ENCODE results near the gene KAT6B. TPM values are rescaled to one million over a fixed set of nuclear protein-coding genes. Genes with fewer than 3 reads are reported as not detected.
A peak's percentile ranks its signal among the peaks of the same experiment; 100 is the strongest.

KAT6B gene
- total RNA-seq, 1 donor from 2014 or later: 21.7 TPM

- no peak overlapping the region for H3K9ac ChIP-seq (ENCODE audit: low read length)
- H3K9me3 Mint-ChIP-seq (ENCODE audit: unreplicated experiment): no peaks in the 10 kb centered on the region
- H2AFZ ChIP-seq (ENCODE audit: low read depth, low read length): no peak overlapping the region
- H3K36me3 ChIP-seq (ENCODE audit: insufficient read depth, low read length): no peaks in the 10 kb centered on the region
- peaks cover 14% of the 10 kb centered on the region for H3K4me1 Mint-ChIP-seq (ENCODE audit: low read depth, unreplicated experiment)
- no peak overlapping the region for H3K4me3 ChIP-seq (ENCODE audit: insufficient read depth, low read depth, low read length)
- H3K27ac Mint-ChIP-seq (ENCODE audit: unreplicated experiment): no peak overlapping the region
- H3K9me3 ChIP-seq (ENCODE audit: insufficient read depth, low read depth, low read length): no peaks in the 10 kb centered on the region
- H3K79me2 ChIP-seq (ENCODE audit: insufficient read depth, low read length): peaks cover 28% of the 10 kb centered on the region
- H3K27ac ChIP-seq (ENCODE audit: low read depth, low read length): no peak overlapping the region
- DNase-seq (ENCODE audit: low read depth): no peak
- no peaks in the 10 kb centered on the region for H3K27me3 Mint-ChIP-seq (ENCODE audit: low read depth, unreplicated experiment)
- no peak for TF ChIP-seq EZH2 (IDR thresholded peaks at IDR 0.05; ENCODE audit: insufficient read depth, low read length)
- TF ChIP-seq, protein P1, sequence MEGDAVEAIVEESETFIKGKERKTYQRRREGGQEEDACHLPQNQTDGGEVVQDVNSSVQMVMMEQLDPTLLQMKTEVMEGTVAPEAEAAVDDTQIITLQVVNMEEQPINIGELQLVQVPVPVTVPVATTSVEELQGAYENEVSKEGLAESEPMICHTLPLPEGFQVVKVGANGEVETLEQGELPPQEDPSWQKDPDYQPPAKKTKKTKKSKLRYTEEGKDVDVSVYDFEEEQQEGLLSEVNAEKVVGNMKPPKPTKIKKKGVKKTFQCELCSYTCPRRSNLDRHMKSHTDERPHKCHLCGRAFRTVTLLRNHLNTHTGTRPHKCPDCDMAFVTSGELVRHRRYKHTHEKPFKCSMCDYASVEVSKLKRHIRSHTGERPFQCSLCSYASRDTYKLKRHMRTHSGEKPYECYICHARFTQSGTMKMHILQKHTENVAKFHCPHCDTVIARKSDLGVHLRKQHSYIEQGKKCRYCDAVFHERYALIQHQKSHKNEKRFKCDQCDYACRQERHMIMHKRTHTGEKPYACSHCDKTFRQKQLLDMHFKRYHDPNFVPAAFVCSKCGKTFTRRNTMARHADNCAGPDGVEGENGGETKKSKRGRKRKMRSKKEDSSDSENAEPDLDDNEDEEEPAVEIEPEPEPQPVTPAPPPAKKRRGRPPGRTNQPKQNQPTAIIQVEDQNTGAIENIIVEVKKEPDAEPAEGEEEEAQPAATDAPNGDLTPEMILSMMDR (IDR thresholded peaks at IDR 0.05; ENCODE audit: insufficient read depth, low read depth, low read length): no peak
- no peak overlapping the region for H3K4me2 ChIP-seq (ENCODE audit: low read length)
- H3K4me1 ChIP-seq (ENCODE audit: insufficient read depth, low read length): peaks cover 5% of the 10 kb centered on the region
- H4K20me1 ChIP-seq (ENCODE audit: insufficient read depth, low read length): peaks cover 37% of the 10 kb centered on the region
- no peaks in the 10 kb centered on the region for H3K27me3 ChIP-seq (ENCODE audit: insufficient read depth, low read length)
- H3K4me3 Mint-ChIP-seq (ENCODE audit: unreplicated experiment): no peak overlapping the region
- H3K36me3 Mint-ChIP-seq (ENCODE audit: low read depth, unreplicated experiment): peaks cover 1% of the 10 kb centered on the region
- no peak for FAIRE-seq
Measured at GRCh38 chr10:74912682-74913081, 86.3 kb downstream of the KAT6B start.

DNA sequence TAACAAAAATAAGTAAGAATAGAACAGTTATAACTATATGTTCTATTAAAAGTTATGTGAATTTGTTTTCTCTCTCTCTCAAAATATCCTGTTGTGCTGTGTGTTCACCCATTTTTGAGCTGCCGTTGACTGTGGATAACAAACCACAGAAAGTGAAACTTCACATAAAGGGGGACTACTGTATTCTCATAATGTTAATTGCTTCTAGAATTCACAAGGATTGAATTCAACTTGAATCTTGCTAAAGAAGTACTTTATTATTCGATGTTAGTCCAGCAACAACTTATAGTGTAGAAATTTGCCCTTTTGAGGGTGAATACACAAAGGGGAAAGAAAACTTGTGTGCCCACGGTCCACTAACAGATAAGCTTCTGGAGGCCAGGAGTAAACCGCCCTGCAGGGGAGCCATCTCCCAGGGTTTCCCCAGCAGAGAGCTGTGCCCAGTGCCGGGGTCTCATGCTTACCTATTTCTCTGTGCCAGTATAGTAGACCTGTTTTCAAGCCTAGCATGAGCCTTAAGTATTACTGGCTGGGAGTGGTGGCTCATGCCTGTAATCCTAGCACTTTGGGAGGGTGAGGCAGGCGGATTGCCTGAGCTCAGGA is 87.1 kb downstream of the KAT6B start:
- peaks cover 32% of the 10 kb centered on the region for H4K20me1 ChIP-seq (ENCODE audit: insufficient read depth, low read length)
- H3K79me2 ChIP-seq (ENCODE audit: insufficient read depth, low read length): peaks cover 28% of the 10 kb centered on the region
- H3K9me3 Mint-ChIP-seq (ENCODE audit: unreplicated experiment): no peaks in the 10 kb centered on the region
- H3K4me3 Mint-ChIP-seq (ENCODE audit: unreplicated experiment): no peak overlapping the region
- no peaks in the 10 kb centered on the region for H3K27me3 ChIP-seq (ENCODE audit: insufficient read depth, low read length)
- no peak overlapping the region for H3K27ac Mint-ChIP-seq (ENCODE audit: unreplicated experiment)
- H3K36me3 Mint-ChIP-seq (ENCODE audit: low read depth, unreplicated experiment): peaks cover 1% of the 10 kb centered on the region
- no peak overlapping the region for H3K4me3 ChIP-seq (ENCODE audit: insufficient read depth, low read depth, low read length)
- TF ChIP-seq, protein P1 (IDR thresholded peaks at IDR 0.05; ENCODE audit: insufficient read depth, low read depth, low read length): no peak
- TF ChIP-seq EZH2 (IDR thresholded peaks at IDR 0.05; ENCODE audit: insufficient read depth, low read length): no peak
- no peaks in the 10 kb centered on the region for H3K27me3 Mint-ChIP-seq (ENCODE audit: low read depth, unreplicated experiment)
- peaks cover 6% of the 10 kb centered on the region for H3K4me1 ChIP-seq (ENCODE audit: insufficient read depth, low read length)
- DNase-seq (ENCODE audit: low read depth): no peak
- peak overlapping the region; percentile 31 for H3K4me2 ChIP-seq (ENCODE audit: low read length)
- no peaks in the 10 kb centered on the region for H3K9me3 ChIP-seq (ENCODE audit: insufficient read depth, low read depth, low read length)
- no peak for FAIRE-seq
- H3K27ac ChIP-seq (ENCODE audit: low read depth, low read length): no peak overlapping the region
- H3K36me3 ChIP-seq (ENCODE audit: insufficient read depth, low read length): no peaks in the 10 kb centered on the region
- H3K4me1 Mint-ChIP-seq (ENCODE audit: low read depth, unreplicated experiment): peaks cover 14% of the 10 kb centered on the region
- H3K9ac ChIP-seq (ENCODE audit: low read length): no peak overlapping the region
- no peak overlapping the region for H2AFZ ChIP-seq (ENCODE audit: low read depth, low read length)

DNA sequence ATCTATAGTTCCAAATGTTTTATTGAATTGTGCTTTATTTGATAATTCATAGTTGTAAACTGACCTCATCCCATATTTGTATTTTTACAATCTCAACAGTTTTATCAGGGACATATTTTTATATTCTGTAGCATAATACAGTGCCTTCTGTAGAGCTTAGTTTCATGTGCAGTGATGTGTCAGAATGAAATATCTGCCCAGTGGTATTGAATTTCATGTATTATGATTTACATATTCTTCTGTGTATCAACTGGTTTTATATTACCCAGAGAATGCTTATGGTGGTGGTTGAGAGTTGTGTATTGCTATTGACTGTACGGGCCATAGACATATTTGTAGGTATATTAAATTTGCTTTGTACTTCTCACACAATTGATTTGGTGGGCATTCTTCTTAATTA is 89.9 kb downstream of the KAT6B start:
- Histone ChIP-seq H3K9me3 (ENCODE audit: insufficient read depth, low read depth, low read length) (no peaks in the 10 kb centered on the region), H2AFZ (ENCODE audit: low read depth, low read length) (no peak overlapping the region), H3K27ac (ENCODE audit: low read depth, low read length) (no peak overlapping the region), H3K36me3 (ENCODE audit: insufficient read depth, low read length) (no peaks in the 10 kb centered on the region), H3K4me3 (ENCODE audit: insufficient read depth, low read depth, low read length) (no peak overlapping the region), H3K4me2 (ENCODE audit: low read length) (no peak overlapping the region), H3K4me1 (ENCODE audit: insufficient read depth, low read length) (peaks cover 6% of the 10 kb centered on the region), H3K9ac (ENCODE audit: low read length) (no peak overlapping the region), H3K27me3 (ENCODE audit: insufficient read depth, low read length) (no peaks in the 10 kb centered on the region), H4K20me1 (ENCODE audit: insufficient read depth, low read length) (peaks cover 19% of the 10 kb centered on the region), H3K79me2 (ENCODE audit: insufficient read depth, low read length) (peaks cover 30% of the 10 kb centered on the region)
- TF ChIP-seq EZH2 (IDR thresholded peaks at IDR 0.05; ENCODE audit: insufficient read depth, low read length): no peak
- TF ChIP-seq, protein P1 (IDR thresholded peaks at IDR 0.05; ENCODE audit: insufficient read depth, low read depth, low read length): no peak
- DNase-seq (ENCODE audit: low read depth) (no peak), FAIRE-seq (no peak)
- no peak overlapping the region for H3K27ac Mint-ChIP-seq (ENCODE audit: unreplicated experiment)
- no peaks in the 10 kb centered on the region for H3K9me3 Mint-ChIP-seq (ENCODE audit: unreplicated experiment)
- no peaks in the 10 kb centered on the region for H3K36me3 Mint-ChIP-seq (ENCODE audit: low read depth, unreplicated experiment)
- H3K4me1 Mint-ChIP-seq (ENCODE audit: low read depth, unreplicated experiment): peaks cover 5% of the 10 kb centered on the region
- H3K27me3 Mint-ChIP-seq (ENCODE audit: low read depth, unreplicated experiment): no peaks in the 10 kb centered on the region
- H3K4me3 Mint-ChIP-seq (ENCODE audit: unreplicated experiment): no peak overlapping the region

Data from astrocyte (in vitro differentiated cells and primary cell).